ENCODE data around the gene ATP1A2. TPM values are rescaled to one million over a fixed set of nuclear protein-coding genes. Genes with fewer than 3 reads are reported as not detected.
A peak's percentile ranks its signal among the peaks of the same experiment; 100 is the strongest.

ATP1A2 gene
- total RNA-seq, 1 donor from 2014 or later: 0.49 TPM

DNA sequence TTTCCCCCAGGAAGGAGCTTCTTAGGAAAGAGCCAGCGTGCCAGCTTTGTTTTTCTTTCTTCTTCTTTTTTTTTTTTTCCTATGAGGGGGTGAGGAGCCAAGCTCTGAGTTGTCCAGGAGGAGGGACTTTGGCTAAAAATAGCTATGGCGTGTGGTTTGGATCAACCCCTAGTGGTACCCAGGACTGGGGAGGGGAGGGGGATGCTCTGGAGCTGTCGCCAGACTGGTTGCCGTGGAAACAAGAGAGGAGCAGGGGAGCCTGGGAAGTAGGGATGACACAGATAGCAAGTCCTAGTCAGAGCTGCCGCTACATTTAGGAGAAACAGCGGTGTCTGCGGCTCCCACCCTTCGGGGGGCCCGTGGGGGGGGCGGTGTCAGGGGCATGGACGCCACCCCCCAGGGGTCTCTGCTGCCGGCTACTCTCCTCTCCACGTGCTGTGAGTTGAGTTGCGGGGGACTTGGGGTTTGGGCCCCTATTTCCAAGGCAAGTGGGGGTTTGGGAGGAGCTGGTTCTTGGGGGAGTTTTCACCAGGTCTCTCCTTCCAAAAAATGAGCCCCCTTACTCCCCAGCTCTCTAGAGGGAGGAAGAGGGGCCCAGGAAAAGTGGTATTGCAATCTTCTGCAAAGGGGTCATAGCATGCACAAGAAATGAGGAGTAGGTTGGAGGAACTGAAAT is 34.2 kb upstream of the ATP1A2 start, which contains the start of gene KCNJ9:
KCNJ9 (plus strand) TSS at position 278 of the 676 bp plus-strand sequence. CDS start 2,493 bp downstream, outside the sequence.
- Mint-ChIP-seq H3K36me3 (ENCODE audit: low read depth, unreplicated experiment) (no peaks in the 10 kb centered on the region), H3K4me3 (ENCODE audit: unreplicated experiment) (peak within 1 kb of the TSS; percentile 11), H3K4me1 (ENCODE audit: unreplicated experiment) (peaks cover 16% of the 10 kb centered on the region), H3K27me3 (ENCODE audit: unreplicated experiment) (peaks cover 24% of the 10 kb centered on the region), H3K9me3 (ENCODE audit: unreplicated experiment) (no peaks in the 10 kb centered on the region), H3K27ac (ENCODE audit: unreplicated experiment) (peak within 1 kb of the TSS; percentile 66)
- TF ChIP-seq, protein P1, sequence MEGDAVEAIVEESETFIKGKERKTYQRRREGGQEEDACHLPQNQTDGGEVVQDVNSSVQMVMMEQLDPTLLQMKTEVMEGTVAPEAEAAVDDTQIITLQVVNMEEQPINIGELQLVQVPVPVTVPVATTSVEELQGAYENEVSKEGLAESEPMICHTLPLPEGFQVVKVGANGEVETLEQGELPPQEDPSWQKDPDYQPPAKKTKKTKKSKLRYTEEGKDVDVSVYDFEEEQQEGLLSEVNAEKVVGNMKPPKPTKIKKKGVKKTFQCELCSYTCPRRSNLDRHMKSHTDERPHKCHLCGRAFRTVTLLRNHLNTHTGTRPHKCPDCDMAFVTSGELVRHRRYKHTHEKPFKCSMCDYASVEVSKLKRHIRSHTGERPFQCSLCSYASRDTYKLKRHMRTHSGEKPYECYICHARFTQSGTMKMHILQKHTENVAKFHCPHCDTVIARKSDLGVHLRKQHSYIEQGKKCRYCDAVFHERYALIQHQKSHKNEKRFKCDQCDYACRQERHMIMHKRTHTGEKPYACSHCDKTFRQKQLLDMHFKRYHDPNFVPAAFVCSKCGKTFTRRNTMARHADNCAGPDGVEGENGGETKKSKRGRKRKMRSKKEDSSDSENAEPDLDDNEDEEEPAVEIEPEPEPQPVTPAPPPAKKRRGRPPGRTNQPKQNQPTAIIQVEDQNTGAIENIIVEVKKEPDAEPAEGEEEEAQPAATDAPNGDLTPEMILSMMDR (IDR thresholded peaks at IDR 0.05; ENCODE audit: unreplicated experiment): no peak
- DNase-seq (ENCODE audit: low spot score): no peak

DNA sequence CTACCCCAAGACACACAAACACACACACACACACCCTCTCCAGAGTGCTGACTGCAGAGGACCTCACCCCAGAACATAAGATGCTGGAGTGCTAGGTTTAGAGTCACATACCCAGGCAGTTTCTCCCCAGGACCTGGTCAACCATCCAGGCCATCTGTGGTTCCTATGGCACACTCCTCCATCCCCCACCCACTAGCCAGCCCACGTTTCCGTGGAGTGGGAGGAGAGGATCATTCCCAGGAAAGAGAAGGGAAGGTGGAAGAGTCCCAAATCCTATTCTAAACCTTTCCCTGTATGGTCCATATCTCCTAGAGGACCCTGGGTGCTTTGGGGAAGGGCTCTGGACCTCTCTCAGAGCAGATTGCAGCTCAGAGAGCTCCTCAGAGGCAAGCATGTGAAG is 33.1 kb upstream of the ATP1A2 start:
- peaks cover 27% of the 10 kb centered on the region for H3K27me3 Mint-ChIP-seq (ENCODE audit: unreplicated experiment)
- H3K9me3 Mint-ChIP-seq (ENCODE audit: unreplicated experiment): no peaks in the 10 kb centered on the region
- peaks cover 14% of the 10 kb centered on the region for H3K4me1 Mint-ChIP-seq (ENCODE audit: unreplicated experiment)
- no peak overlapping the region for H3K27ac Mint-ChIP-seq (ENCODE audit: unreplicated experiment)
- DNase-seq (ENCODE audit: low spot score): no peak
- no peaks in the 10 kb centered on the region for H3K36me3 Mint-ChIP-seq (ENCODE audit: low read depth, unreplicated experiment)
- H3K4me3 Mint-ChIP-seq (ENCODE audit: unreplicated experiment): no peak overlapping the region
- TF ChIP-seq, protein P1 (IDR thresholded peaks at IDR 0.05; ENCODE audit: unreplicated experiment): no peak

DNA sequence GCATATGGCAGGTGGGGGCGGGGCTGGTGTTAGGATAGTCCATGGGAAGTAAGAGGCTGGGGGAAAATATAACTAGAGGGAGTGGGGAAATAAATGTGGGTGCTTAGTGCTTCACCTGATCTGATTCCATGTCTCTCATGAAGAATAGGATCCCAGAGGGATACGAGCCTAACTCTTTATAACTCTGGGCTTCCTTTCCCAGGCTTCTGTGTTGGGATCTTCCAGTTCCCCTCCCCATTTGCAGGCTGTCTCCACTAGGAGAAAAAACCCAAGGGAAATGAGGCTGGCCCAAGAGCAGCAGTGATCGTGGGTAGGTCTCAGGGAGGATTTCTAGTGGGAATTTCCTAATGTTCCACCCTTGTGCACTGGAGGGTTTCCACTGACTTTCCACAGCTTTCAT is 32.6 kb upstream of the ATP1A2 start:
- no peak for DNase-seq (ENCODE audit: low spot score)
- TF ChIP-seq, protein P1 (IDR thresholded peaks at IDR 0.05; ENCODE audit: unreplicated experiment): no peak
- Mint-ChIP-seq H3K4me3 (ENCODE audit: unreplicated experiment) (no peak overlapping the region), H3K36me3 (ENCODE audit: low read depth, unreplicated experiment) (no peaks in the 10 kb centered on the region), H3K4me1 (ENCODE audit: unreplicated experiment) (peaks cover 14% of the 10 kb centered on the region), H3K27me3 (ENCODE audit: unreplicated experiment) (peaks cover 28% of the 10 kb centered on the region), H3K9me3 (ENCODE audit: unreplicated experiment) (no peaks in the 10 kb centered on the region), H3K27ac (ENCODE audit: unreplicated experiment) (no peak overlapping the region)

DNA sequence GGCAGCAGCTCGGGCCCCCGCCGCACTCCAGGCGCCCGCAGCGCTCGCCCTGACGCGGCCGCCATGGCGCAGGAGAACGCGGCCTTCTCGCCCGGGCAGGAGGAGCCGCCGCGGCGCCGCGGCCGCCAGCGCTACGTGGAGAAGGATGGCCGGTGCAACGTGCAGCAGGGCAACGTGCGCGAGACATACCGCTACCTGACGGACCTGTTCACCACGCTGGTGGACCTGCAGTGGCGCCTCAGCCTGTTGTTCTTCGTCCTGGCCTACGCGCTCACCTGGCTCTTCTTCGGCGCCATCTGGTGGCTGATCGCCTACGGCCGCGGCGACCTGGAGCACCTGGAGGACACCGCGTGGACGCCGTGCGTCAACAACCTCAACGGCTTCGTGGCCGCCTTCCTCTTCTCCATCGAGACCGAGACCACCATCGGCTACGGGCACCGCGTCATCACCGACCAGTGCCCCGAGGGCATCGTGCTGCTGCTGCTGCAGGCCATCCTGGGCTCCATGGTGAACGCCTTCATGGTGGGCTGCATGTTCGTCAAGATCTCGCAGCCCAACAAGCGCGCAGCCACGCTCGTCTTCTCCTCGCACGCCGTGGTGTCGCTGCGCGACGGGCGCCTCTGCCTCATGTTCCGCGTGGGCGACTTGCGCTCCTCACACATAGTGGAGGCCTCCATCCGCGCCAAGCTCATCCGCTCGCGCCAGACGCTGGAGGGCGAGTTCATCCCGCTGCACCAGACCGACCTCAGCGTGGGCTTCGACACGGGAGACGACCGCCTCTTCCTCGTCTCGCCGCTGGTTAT is 31.4 kb upstream of the ATP1A2 start:
- Mint-ChIP-seq H3K27ac (ENCODE audit: unreplicated experiment) (no peak overlapping the region), H3K4me1 (ENCODE audit: unreplicated experiment) (peaks cover 17% of the 10 kb centered on the region), H3K27me3 (ENCODE audit: unreplicated experiment) (peaks cover 32% of the 10 kb centered on the region), H3K4me3 (ENCODE audit: unreplicated experiment) (peak overlapping the region; percentile 62), H3K9me3 (ENCODE audit: unreplicated experiment) (no peaks in the 10 kb centered on the region), H3K36me3 (ENCODE audit: low read depth, unreplicated experiment) (no peaks in the 10 kb centered on the region)
- DNase-seq (ENCODE audit: low spot score): peak; percentile 58
- TF ChIP-seq, protein P1 (IDR thresholded peaks at IDR 0.05; ENCODE audit: unreplicated experiment): peak; percentile 44

All from endothelial cell (in vitro differentiated cells).